A549 (cell line): Measurements from ENCODE around the gene PARD3B. TPM values are rescaled to one million over a fixed set of nuclear protein-coding genes. Genes with fewer than 3 reads are reported as not detected.

Experiments used
- ATAC-seq, 2 experiments: fragments of 200-7000 bp in 1 of 2; fragments of >200 bp in 1 of 2; cut with Nextera tagmentation in 1 of 2; cut with Tn5 transposase in 1 of 2; 3 replicates each; pipeline versions ENCODE4 v1.8.0 to v1.9.1; 2018 to 2020; ENCODE audit warnings: mild to moderate bottlenecking in 1 of 2, moderate library complexity in 1 of 2
- CTCF ChIA-PET: fragments of 300-600 bp; sonication (Branson Sonifier 250); formaldehyde crosslinking; extraction: SDS; loops from one replicate; lab custom pipeline; 2021; ENCODE audit warnings: antibody characterized with exemption, inconsistent platforms; lab: Yijun Ruan, JAX
- POLR2A ChIA-PET: fragments of 350-600 bp; formaldehyde crosslinking; extraction: SDS; loops from one replicate; lab custom pipeline; 2021; ENCODE audit warnings: antibody characterized with exemption, inconsistent platforms; lab: Yijun Ruan, JAX
- DNase-seq, 2 experiments: peaks; one replicate each; pipeline versions ENCODE4 v3.0.0 to v3.0.0-alpha.2; 2011 to 2016; ENCODE audit warnings: low read depth in 1 of 2, low spot score in 1 of 2
- FAIRE-seq: peaks from 2 replicates; lab custom pipeline; 2011; peaks lifted over from hg19 to GRCh38; lab: Jason Lieb, UNC
- H3K27ac ChIP-seq, 2 experiments: fragments of >200 bp; sonication (Bioruptor Twin); formaldehyde crosslinking; 3 replicates each; pipeline ENCODE4 v1.5.1; 2016 to 2017
- H3K4me1 ChIP-seq: fragments of >200 bp; sonication (Bioruptor Twin); formaldehyde crosslinking; 3 replicates; pipeline ENCODE4 v1.6.1; 2016
- H3K4me2 ChIP-seq: fragments of >200 bp; sonication (Bioruptor Twin); formaldehyde crosslinking; 3 replicates; pipeline ENCODE4 v1.6.1; 2016
- H3K4me3 ChIP-seq: fragments of >200 bp; sonication (Bioruptor Twin); formaldehyde crosslinking; 3 replicates; pipeline ENCODE4 v1.5.1; 2016
- H3K9me3 ChIP-seq: fragments of >200 bp; sonication (Bioruptor Twin); formaldehyde crosslinking; 3 replicates; pipeline ENCODE4 v1.6.1; 2016
- CBX2 ChIP-seq: fragments of 200-600 bp; sonication (generic); IDR thresholded peaks from 2 replicates; pipeline ENCODE4 v1.6.1; 2016; ENCODE audit warnings: low read depth, mild to moderate bottlenecking, borderline replicate concordance
- CEBPB ChIP-seq, 2 experiments: fragments of >200 bp in 1 of 2; sonication (Bioruptor Twin) in 1 of 2; formaldehyde crosslinking in 1 of 2; IDR thresholded peaks; 2 replicates each; pipeline ENCODE4 v1.6.1; 2012 to 2016
- CHD2 ChIP-seq: fragments of 150-350 bp; IDR thresholded peaks from 2 replicates; pipeline ENCODE4 v1.6.1; 2014; ENCODE audit warnings: low read length; ENCODE audit not compliant: partially characterized antibody
- CTCF ChIP-seq: fragments of >200 bp; sonication (Bioruptor Twin); formaldehyde crosslinking; IDR thresholded peaks from 3 replicates; pipeline ENCODE4 v1.5.1; 2016
- ELK1 ChIP-seq: fragments of 150-350 bp; IDR thresholded peaks from 2 replicates; pipeline ENCODE4 v1.6.1; 2014; ENCODE audit warnings: low read depth, mild to moderate bottlenecking, low read length
- FOSB ChIP-seq: fragments of 250-450 bp; sonication (Bioruptor Pico); IDR thresholded peaks from 2 replicates; pipeline ENCODE4 v1.5.0; 2020; ENCODE audit warnings: mild to moderate bottlenecking, moderate library complexity
- HEYL ChIP-seq: fragments of 250-450 bp; sonication (Bioruptor Pico); IDR thresholded peaks from 2 replicates; pipeline ENCODE4 v1.8.0; 2021; ENCODE audit warnings: mild to moderate bottlenecking, moderate library complexity
- HOXA7 ChIP-seq: fragments of 250-450 bp; sonication (Bioruptor Pico); IDR thresholded peaks from 2 replicates; pipeline ENCODE4 v1.5.0; 2020; ENCODE audit warnings: mild to moderate bottlenecking, moderate library complexity
- MAFK ChIP-seq: fragments of 450-650 bp; IDR thresholded peaks from 2 replicates; pipeline ENCODE4 v1.6.1; 2014; ENCODE audit not compliant: partially characterized antibody
- NPAS2 ChIP-seq: fragments of 250-450 bp; sonication (Bioruptor Pico); IDR thresholded peaks from 2 replicates; pipeline ENCODE4 v1.8.0; 2022; ENCODE audit warnings: mild to moderate bottlenecking, moderate library complexity, borderline replicate concordance
- PBX3 ChIP-seq: IDR thresholded peaks from 2 replicates; pipeline ENCODE4 v1.6.1; 2012
- POLR2AphosphoS2 ChIP-seq: conservative IDR thresholded peaks from 2 replicates; pipeline ENCODE4 v1.6.1; 2012; ENCODE audit warnings: low read length, improper control_type of control experiment, inconsistent platforms
- RNF2 ChIP-seq: fragments of 200-600 bp; sonication (generic); IDR thresholded peaks from 2 replicates; pipeline ENCODE4 v1.6.1; 2016; ENCODE audit warnings: low read depth, mild to moderate bottlenecking, antibody characterized with exemption, moderate library complexity, borderline replicate concordance
- SMC3 ChIP-seq: fragments of >200 bp; sonication (Bioruptor Twin); formaldehyde crosslinking; IDR thresholded peaks from 3 replicates; pipeline ENCODE4 v1.6.1; 2018; ENCODE audit warnings: inconsistent platforms
- TP53 ChIP-seq: fragments of 250-450 bp; sonication (Bioruptor Pico); IDR thresholded peaks from 2 replicates; pipeline ENCODE4 v1.5.0; 2021; ENCODE audit warnings: mild to moderate bottlenecking, moderate library complexity
- ZNF302 ChIP-seq: fragments of 250-450 bp; sonication (Bioruptor Pico); IDR thresholded peaks from 2 replicates; pipeline ENCODE4 v1.9.0; 2021; ENCODE audit warnings: inconsistent platforms, mild to moderate bottlenecking, moderate library complexity
- ZSCAN20 ChIP-seq: fragments of 250-450 bp; sonication (Bioruptor Pico); IDR thresholded peaks from 2 replicates; pipeline ENCODE4 v1.8.0; 2022; ENCODE audit warnings: mild to moderate bottlenecking, moderate library complexity
- WGBS: methylation state at CpG from one replicate; pipeline ENCODE4 v1.1.6; 2017; ENCODE audit errors: missing lambda C conversion rate; 5-methylcytosine and 5-hydroxymethylcytosine counted together
- polyA plus RNA-seq, 4 experiments: library from polyadenylated mRNA; depleted of rRNA in 3 of 4; stranded (reverse); fragments of >200 nt; fragmentation: RNase III in 1 of 4; extraction: RNeasy Plus Mini Kit Qiagen cat#74134 plus additional on column Dnase treatment in 1 of 4; gene quantifications; 2 replicates in 3 of 4; 3 replicates in 1 of 4; pipeline ENCODE4 v1.2.3, GENCODE V29; 2011 to 2017

The PARD3B gene
- polyA plus RNA-seq, 2 of the 4 experiments (the other 2 are of a cell fraction): 1.2 to 2.4 TPM

- no peak overlapping the region for H3K27ac ChIP-seq
- WGBS: 53% methylated on average over 3 of the region's 3 CpGs
- ChIA-PET CTCF (interaction anchor here (1.2 to 4.1 kb wide), 2 partner anchors 370 to 1233 kb away, joined by 4 to 28 read pairs; no protein-coding TSS in a partner anchor), POLR2A (no interaction called here)
- no peak for FAIRE-seq
- H3K9me3 ChIP-seq: no peaks in the 10 kb centered on the region
- TF ChIP-seq NPAS2 (no peak), ZNF302 (no peak), POLR2AphosphoS2 (no peak)
- H3K4me3 ChIP-seq: no peak overlapping the region
- DNase-seq: no peak
- no peak overlapping the region for H3K4me2 ChIP-seq
- no peaks in the 10 kb centered on the region for H3K4me1 ChIP-seq
- ATAC-seq: no peak
Observed at GRCh38 chr2:204693262-204693661, 148.0 kb downstream of the PARD3B start.

- ATAC-seq: no peak
- POLR2A ChIA-PET: no interaction called here
- H3K27ac ChIP-seq: no peak overlapping the region
- CTCF ChIA-PET: interaction anchor here (0.5 to 1.5 kb wide), 4 partner anchors 267 to 435 kb away, joined by 3 to 5 read pairs (median 3); no protein-coding TSS in a partner anchor
- H3K4me3 ChIP-seq: no peak overlapping the region
- H3K9me3 ChIP-seq: no peaks in the 10 kb centered on the region
- H3K4me2 ChIP-seq: no peak overlapping the region
- no peaks in the 10 kb centered on the region for H3K4me1 ChIP-seq
- 23% methylated on average over 1 of the region's 1 CpG for WGBS
- no peak for FAIRE-seq
- TF ChIP-seq HEYL (CRISPR knock-in tag): no peak
- TF ChIP-seq HOXA7 (CRISPR knock-in tag): no peak
- TF ChIP-seq RNF2: no peak
- TF ChIP-seq ELK1: no peak
- TF ChIP-seq CHD2: no peak
- DNase-seq: no peak
Observed at GRCh38 chr2:204695506-204695905, 150.2 kb downstream of the PARD3B start.

- H3K27ac ChIP-seq: no peak overlapping the region
- no peaks in the 10 kb centered on the region for H3K9me3 ChIP-seq
- TF ChIP-seq CEBPB (IDR thresholded peaks at IDR 0.05): no peak
- no peak for TF ChIP-seq ZSCAN20
- DNase-seq: no peak
- CTCF ChIA-PET: interaction anchor here (1.0 to 2.1 kb wide), 3 partner anchors 368 to 982 kb away, joined by 3 to 6 read pairs (median 3); no protein-coding TSS in a partner anchor
- POLR2A ChIA-PET: no interaction called here
- WGBS: 71% methylated on average over 5 of the region's 5 CpGs
- no peaks in the 10 kb centered on the region for H3K4me1 ChIP-seq
- ATAC-seq: no peak
- no peak overlapping the region for H3K4me3 ChIP-seq
- no peak for FAIRE-seq
- no peak overlapping the region for H3K4me2 ChIP-seq
Observed at GRCh38 chr2:204696124-204696523, 150.8 kb downstream of the PARD3B start.

GRCh38 chr2:204705243-204705932 lies 160.1 kb downstream of the PARD3B start:
- POLR2A ChIA-PET: no interaction called here
- ATAC-seq: no peak
- Histone ChIP-seq H3K4me1 (no peaks in the 10 kb centered on the region), H3K4me2 (no peak overlapping the region), H3K4me3 (no peak overlapping the region), H3K27ac (no peak overlapping the region), H3K9me3 (no peaks in the 10 kb centered on the region)
- CTCF ChIA-PET: no interaction called here
- WGBS: 61% methylated on average over 4 of the region's 4 CpGs
- no peak for DNase-seq
- FAIRE-seq: no peak
- TF ChIP-seq ELK1 (no peak), SMC3 (no peak), CHD2 (no peak), FOSB (CRISPR knock-in tag) (no peak), PBX3 (no peak), HOXA7 (CRISPR knock-in tag) (no peak), CBX2 (no peak), TP53 (CRISPR knock-in tag) (no peak), MAFK (no peak), CTCF (no peak), ZNF302 (no peak)
- TF ChIP-seq, all 56 proteins: peak for 0
